Hepatocyte (in vitro differentiated cells): ENCODE data around the gene POU2F2.

ENCODE experiments used
- EZH2 ChIP-seq: fragments of 200-600 bp; sonication (generic); IDR thresholded peaks from 2 replicates; pipeline ENCODE4 v1.6.1; 2016; ENCODE audit warnings: antibody characterized with exemption, mild to moderate bottlenecking, borderline replicate concordance
- TF ChIP-seq, protein P1 (sequence below): fragments of 200-600 bp; sonication (generic); IDR thresholded peaks from 2 replicates; pipeline ENCODE4 v1.5.1; 2016; ENCODE audit warnings: antibody characterized with exemption, mild to moderate bottlenecking; ENCODE audit not compliant: poor library complexity

DNA sequence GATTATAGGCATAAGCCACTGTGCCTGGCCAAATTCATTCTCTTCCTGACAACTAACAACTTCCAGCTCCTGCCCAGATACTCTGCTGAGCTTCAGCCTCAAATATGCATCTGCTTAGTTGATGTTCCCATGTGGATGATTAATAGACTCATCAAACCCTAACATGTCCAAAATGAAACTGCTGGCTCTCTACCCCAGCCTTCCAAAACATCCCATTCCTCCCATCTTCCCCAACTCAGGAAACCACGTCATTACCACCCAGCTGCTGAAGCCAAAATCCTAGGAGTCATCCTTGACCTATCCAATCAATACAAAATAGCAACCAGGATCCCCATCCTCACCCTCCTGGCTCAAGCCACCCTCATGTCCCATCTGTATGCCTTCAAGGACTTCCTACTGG, 20.9 kb downstream of the POU2F2 start:
- TF ChIP-seq, protein P1, sequence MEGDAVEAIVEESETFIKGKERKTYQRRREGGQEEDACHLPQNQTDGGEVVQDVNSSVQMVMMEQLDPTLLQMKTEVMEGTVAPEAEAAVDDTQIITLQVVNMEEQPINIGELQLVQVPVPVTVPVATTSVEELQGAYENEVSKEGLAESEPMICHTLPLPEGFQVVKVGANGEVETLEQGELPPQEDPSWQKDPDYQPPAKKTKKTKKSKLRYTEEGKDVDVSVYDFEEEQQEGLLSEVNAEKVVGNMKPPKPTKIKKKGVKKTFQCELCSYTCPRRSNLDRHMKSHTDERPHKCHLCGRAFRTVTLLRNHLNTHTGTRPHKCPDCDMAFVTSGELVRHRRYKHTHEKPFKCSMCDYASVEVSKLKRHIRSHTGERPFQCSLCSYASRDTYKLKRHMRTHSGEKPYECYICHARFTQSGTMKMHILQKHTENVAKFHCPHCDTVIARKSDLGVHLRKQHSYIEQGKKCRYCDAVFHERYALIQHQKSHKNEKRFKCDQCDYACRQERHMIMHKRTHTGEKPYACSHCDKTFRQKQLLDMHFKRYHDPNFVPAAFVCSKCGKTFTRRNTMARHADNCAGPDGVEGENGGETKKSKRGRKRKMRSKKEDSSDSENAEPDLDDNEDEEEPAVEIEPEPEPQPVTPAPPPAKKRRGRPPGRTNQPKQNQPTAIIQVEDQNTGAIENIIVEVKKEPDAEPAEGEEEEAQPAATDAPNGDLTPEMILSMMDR, result no peak
- no peak for TF ChIP-seq EZH2
